ENCODE results near the gene ABI2.

Gene ABI2

GRCh38 chr2:203432811-203433210, 104.6 kb downstream of the ABI2 start:
- DNase-seq, result peak; percentile 8

- DNase-seq, result no peak
These were observed 108.3 kb downstream of the ABI2 start for GRCh38 chr2:203436496-203436895.

- no peak for DNase-seq
These were observed 109.3 kb downstream of the ABI2 start for GRCh38 chr2:203437511-203437910.

GRCh38 chr2:203438528-203438927, 110.3 kb downstream of the ABI2 start:
- DNase-seq, result no peak

GRCh38 chr2:203440671-203441070, 112.5 kb downstream of the ABI2 start:
- no peak for DNase-seq

- DNase-seq, result no peak
These were observed 113.3 kb downstream of the ABI2 start for GRCh38 chr2:203441463-203441862.

- DNase-seq, result no peak
These were observed 114.3 kb downstream of the ABI2 start for GRCh38 chr2:203442463-203442862.

GRCh38 chr2:203444738-203445137, 116.5 kb downstream of the ABI2 start:
- no peak for DNase-seq

- DNase-seq, result no peak
These were observed 117.9 kb downstream of the ABI2 start for GRCh38 chr2:203446071-203446481.

- no peak for DNase-seq
These were observed 118.6 kb downstream of the ABI2 start for GRCh38 chr2:203446780-203447179.

GRCh38 chr2:203450561-203450960, 122.4 kb downstream of the ABI2 start:
- no peak for DNase-seq

- DNase-seq, result no peak
These were observed 122.8 kb downstream of the ABI2 start for GRCh38 chr2:203451011-203451410.

GRCh38 chr2:203451689-203452088, 123.5 kb downstream of the ABI2 start:
- DNase-seq, result no peak

GRCh38 chr2:203453858-203454451, 125.8 kb downstream of the ABI2 start:
- DNase-seq, result peak; percentile 54

GRCh38 chr2:203455209-203455608, 127.0 kb downstream of the ABI2 start:
- DNase-seq, result no peak

GRCh38 chr2:203461746-203462145, 133.6 kb downstream of the ABI2 start:
- no peak for DNase-seq

GRCh38 chr2:203462308-203462707, 134.1 kb downstream of the ABI2 start:
- DNase-seq, result no peak

- no peak for DNase-seq
These were observed 135.1 kb downstream of the ABI2 start for GRCh38 chr2:203463266-203463678.

GRCh38 chr2:203469546-203469945, 141.4 kb downstream of the ABI2 start:
- no peak for DNase-seq

GRCh38 chr2:203470371-203470770, 142.2 kb downstream of the ABI2 start:
- no peak for DNase-seq

GRCh38 chr2:203471323-203471722, 143.1 kb downstream of the ABI2 start:
- DNase-seq, result no peak

- DNase-seq, result no peak
These were observed 148.7 kb downstream of the ABI2 start for GRCh38 chr2:203476881-203477280.

GRCh38 chr2:203480623-203481022, 152.4 kb downstream of the ABI2 start:
- no peak for DNase-seq

- no peak for DNase-seq
These were observed 156.3 kb downstream of the ABI2 start for GRCh38 chr2:203484266-203485112.

- no peak for DNase-seq
These were observed 161.3 kb downstream of the ABI2 start for GRCh38 chr2:203489531-203489930.

All from NCI-H1694 treated with DMSO at 0.1 percent for 48 hours (cell line).